Measurements from ENCODE around the gene OR2H1.

The OR2H1 gene

GRCh38 chr6:29486577-29486976, 29.6 kb downstream of the OR2H1 start:
- DNase-seq = no peak

- DNase-seq = no peak
Measured at GRCh38 chr6:29487131-29487530, 30.2 kb downstream of the OR2H1 start.

- DNase-seq = no peak
Measured at GRCh38 chr6:29487660-29488059, 30.7 kb downstream of the OR2H1 start, which contains the start of gene MAS1L. Gene MAS1L (minus strand): TSS chr6:29487956. CDS start chr6:29487902, 54 bp downstream.

- no peak for DNase-seq
Measured at GRCh38 chr6:29488874-29489273, 31.9 kb downstream of the OR2H1 start.

GRCh38 chr6:29489286-29489685, 32.3 kb downstream of the OR2H1 start:
- DNase-seq = no peak

GRCh38 chr6:29490055-29490454, 33.1 kb downstream of the OR2H1 start:
- DNase-seq = no peak

- DNase-seq = no peak
Measured at GRCh38 chr6:29490552-29490951, 33.6 kb downstream of the OR2H1 start.

GRCh38 chr6:29491574-29491973, 34.6 kb downstream of the OR2H1 start:
- no peak for DNase-seq

- no peak for DNase-seq
Measured at GRCh38 chr6:29493261-29493660, 36.3 kb downstream of the OR2H1 start.

GRCh38 chr6:29494131-29494530, 37.2 kb downstream of the OR2H1 start:
- DNase-seq = no peak

- no peak for DNase-seq
Measured at GRCh38 chr6:29495571-29495970, 38.6 kb downstream of the OR2H1 start.

GRCh38 chr6:29496961-29497360, 40.0 kb downstream of the OR2H1 start:
- DNase-seq = no peak

GRCh38 chr6:29499704-29500103, 42.7 kb downstream of the OR2H1 start:
- no peak for DNase-seq

- no peak for DNase-seq
Measured at GRCh38 chr6:29500594-29500993, 43.6 kb downstream of the OR2H1 start.

GRCh38 chr6:29501106-29501505, 44.2 kb downstream of the OR2H1 start:
- DNase-seq = no peak

GRCh38 chr6:29502181-29502580, 45.2 kb downstream of the OR2H1 start:
- DNase-seq = no peak

- DNase-seq = no peak
Measured at GRCh38 chr6:29502597-29502996, 45.6 kb downstream of the OR2H1 start.

- DNase-seq = no peak
Measured at GRCh38 chr6:29504961-29505360, 48.0 kb downstream of the OR2H1 start.

- DNase-seq = no peak
Measured at GRCh38 chr6:29505808-29506207, 48.9 kb downstream of the OR2H1 start.

- no peak for DNase-seq
Measured at GRCh38 chr6:29506446-29507067, 49.6 kb downstream of the OR2H1 start.

GRCh38 chr6:29507319-29507718, 50.4 kb downstream of the OR2H1 start:
- no peak for DNase-seq

- no peak for DNase-seq
Measured at GRCh38 chr6:29509239-29509638, 52.3 kb downstream of the OR2H1 start.

- no peak for DNase-seq
Measured at GRCh38 chr6:29509711-29510110, 52.8 kb downstream of the OR2H1 start.

- DNase-seq = no peak
Measured at GRCh38 chr6:29510202-29510601, 53.2 kb downstream of the OR2H1 start.

GRCh38 chr6:29510746-29511300, 53.9 kb downstream of the OR2H1 start:
- no peak for DNase-seq
